H1 (cell line): ENCODE measurements around the gene TRPM1. TPM values are rescaled to one million over a fixed set of nuclear protein-coding genes. Genes with fewer than 3 reads are reported as not detected.

Source experiments
- CTCF ChIA-PET: fragments of 300-600 bp; sonication (Branson Sonifier 250); formaldehyde crosslinking; loops from one replicate; lab custom pipeline; 2021; ENCODE audit not compliant: partially characterized antibody; lab: Charles Lee
- POLR2A ChIA-PET: fragments of 300-600 bp; sonication (Branson Sonifier 250); formaldehyde crosslinking; loops from one replicate; lab custom pipeline; 2021; ENCODE audit warnings: inconsistent platforms; ENCODE audit not compliant: partially characterized antibody; lab: Charles Lee
- DNase-seq, 2 experiments: peaks; one replicate each; pipeline versions ENCODE4 v3.0.0 to v3.0.0-alpha.2; 2010 to 2022; ENCODE audit warnings: low spot score in 2 of 2, low read depth in 1 of 2, mixed read lengths in 1 of 2
- FAIRE-seq: peaks from 2 replicates; lab custom pipeline; 2011; peaks lifted over from hg19 to GRCh38; lab: Jason Lieb, UNC
- H2AFZ ChIP-seq: 2 replicates; pipeline ENCODE4 v1.8.1; 2012; ENCODE audit warnings: low read length, inconsistent platforms
- H2AK5ac ChIP-seq: 2 replicates; pipeline ENCODE4 v1.6.1; 2013; ENCODE audit warnings: low read depth, low read length
- H2BK120ac ChIP-seq: replicated peaks from 2 replicates; pipeline ENCODE3; 2013; ENCODE audit warnings: low read depth, low read length, inconsistent platforms
- H2BK12ac ChIP-seq: 2 replicates; pipeline ENCODE4 v1.6.1; 2013; ENCODE audit warnings: low read depth, low read length
- H2BK15ac ChIP-seq: 2 replicates; pipeline ENCODE4 v1.6.1; 2013; ENCODE audit warnings: low read length
- H2BK20ac ChIP-seq: 2 replicates; pipeline ENCODE4 v1.6.1; 2013; ENCODE audit warnings: low read length
- H2BK5ac ChIP-seq: 2 replicates; pipeline ENCODE4 v1.6.1; 2013; ENCODE audit warnings: low read depth, low read length
- H3K14ac ChIP-seq: 2 replicates; pipeline ENCODE4 v1.6.1; 2013; ENCODE audit warnings: inconsistent platforms; ENCODE audit not compliant: insufficient read length
- H3K18ac ChIP-seq: 2 replicates; pipeline ENCODE4 v1.6.1; 2013; ENCODE audit warnings: low read length; ENCODE audit errors: extremely low read depth
- H3K23ac ChIP-seq: 2 replicates; pipeline ENCODE4 v1.6.1; 2013; ENCODE audit warnings: inconsistent platforms; ENCODE audit not compliant: insufficient read length
- H3K23me2 ChIP-seq: 2 replicates; pipeline ENCODE4 v1.6.1; 2013; ENCODE audit warnings: low read depth, low read length
- H3K27ac ChIP-seq: 2 replicates; pipeline ENCODE4 v1.6.1; 2011; ENCODE audit warnings: low read depth, low read length, inconsistent platforms
- H3K27me3 ChIP-seq, 4 experiments: replicated peaks in 1 of 4; 1 replicate in 1 of 4; 2 replicates in 3 of 4; pipeline versions ENCODE4 v1.6.1 to v1.8.1; 2011 to 2013; ENCODE audit warnings: low read length in 3 of 4, mild to moderate bottlenecking in 3 of 4, inconsistent platforms in 2 of 4, mixed read lengths in 2 of 4, moderate library complexity in 1 of 4; ENCODE audit not compliant: control insufficient read depth in 3 of 4, insufficient read depth in 3 of 4; ENCODE audit errors: extremely low read depth in 1 of 4
- H3K36me3 ChIP-seq, 4 experiments: 2 replicates each; pipeline versions ENCODE4 v1.6.1 to v1.8.1; 2011 to 2013; ENCODE audit warnings: mild to moderate bottlenecking in 4 of 4, low read length in 3 of 4, moderate library complexity in 2 of 4, control low read depth in 1 of 4, inconsistent platforms in 1 of 4; ENCODE audit not compliant: insufficient read depth in 4 of 4, control insufficient read depth in 2 of 4
- H3K4ac ChIP-seq: replicated peaks from 2 replicates; pipeline ENCODE3; 2013; ENCODE audit warnings: low read length, low read depth, mixed read lengths, inconsistent platforms; ENCODE audit not compliant: insufficient read length
- H3K4me1 ChIP-seq, 4 experiments: replicated peaks in 1 of 4; 1 replicate in 1 of 4; 2 replicates in 3 of 4; pipeline versions ENCODE4 v1.6.1 to v1.8.1; 2011 to 2013; ENCODE audit warnings: low read length in 3 of 4, inconsistent platforms in 2 of 4, mixed read lengths in 1 of 4; ENCODE audit not compliant: insufficient read depth in 4 of 4, control insufficient read depth in 3 of 4
- H3K4me2 ChIP-seq, 2 experiments: 2 replicates each; pipeline versions ENCODE4 v1.6.1 to v1.8.1; 2011 to 2013; ENCODE audit warnings: low read depth in 2 of 2, low read length in 2 of 2, control low read depth in 1 of 2, inconsistent platforms in 1 of 2, mild to moderate bottlenecking in 1 of 2; ENCODE audit not compliant: insufficient read depth in 1 of 2
- H3K4me3 ChIP-seq, 4 experiments: fragments of 200-600, 300-600 bp in 1 of 4; sonication (generic), shearing (Covaris generic), sonication (Bioruptor Twin) in 1 of 4; 2 replicates each; pipeline versions ENCODE4 v1.5.1 to v1.8.1; 2011 to 2016; ENCODE audit warnings: low read length in 4 of 4, low read depth in 3 of 4, control low read depth in 2 of 4, inconsistent platforms in 2 of 4, mild to moderate bottlenecking in 2 of 4, mixed read lengths in 1 of 4, moderate library complexity in 1 of 4; ENCODE audit not compliant: insufficient read depth in 2 of 4; ENCODE audit errors: extremely low read depth in 1 of 4
- H3K56ac ChIP-seq: replicated peaks from 2 replicates; pipeline ENCODE3; 2013; ENCODE audit warnings: low read depth, mild to moderate bottlenecking, mixed read lengths, low read length, inconsistent platforms; ENCODE audit not compliant: insufficient read length
- H3K79me1 ChIP-seq: 2 replicates; pipeline ENCODE4 v1.6.1; 2013; ENCODE audit warnings: low read depth, low read length, control low read depth
- H3K79me2 ChIP-seq, 2 experiments: 2 replicates each; pipeline versions ENCODE4 v1.6.1 to v1.8.1; 2012 to 2013; ENCODE audit warnings: low read length in 2 of 2, mild to moderate bottlenecking in 2 of 2, inconsistent platforms in 1 of 2; ENCODE audit not compliant: insufficient read depth in 2 of 2, control insufficient read depth in 1 of 2
- H3K9ac ChIP-seq, 4 experiments: replicated peaks in 1 of 4; 1 replicate in 1 of 4; 2 replicates in 3 of 4; pipeline versions ENCODE4 v1.6.1 to v1.8.1; 2011 to 2013; ENCODE audit warnings: low read depth in 3 of 4, low read length in 3 of 4, control low read depth in 2 of 4, mild to moderate bottlenecking in 2 of 4, moderate library complexity in 2 of 4, inconsistent platforms in 1 of 4; ENCODE audit errors: extremely low read depth in 1 of 4
- H3K9me3 ChIP-seq, 2 experiments: 2 replicates each; pipeline versions ENCODE4 v1.6.1 to v1.8.1; 2012 to 2013; ENCODE audit warnings: mild to moderate bottlenecking in 2 of 2, moderate library complexity in 2 of 2, control low read depth in 1 of 2, inconsistent platforms in 1 of 2, low read depth in 1 of 2, low read length in 1 of 2, mixed read lengths in 1 of 2; ENCODE audit not compliant: insufficient read depth in 2 of 2
- H4K20me1 ChIP-seq, 2 experiments: replicated peaks in 1 of 2; 2 replicates each; pipeline versions ENCODE3 to v1.8.1; 2011 to 2013; ENCODE audit warnings: inconsistent platforms in 2 of 2, low read length in 2 of 2, mild to moderate bottlenecking in 1 of 2; ENCODE audit not compliant: insufficient read depth in 2 of 2, control insufficient read depth in 1 of 2
- H4K5ac ChIP-seq: 2 replicates; pipeline ENCODE4 v1.6.1; 2013; ENCODE audit warnings: low read length, low read depth, mixed read lengths, inconsistent platforms; ENCODE audit not compliant: insufficient read length
- H4K8ac ChIP-seq: 2 replicates; pipeline ENCODE4 v1.8.0; 2013; ENCODE audit warnings: mild to moderate bottlenecking, moderate library complexity, low read length, inconsistent platforms; ENCODE audit not compliant: insufficient read depth; ENCODE audit errors: extremely low read depth
- H4K91ac ChIP-seq: replicated peaks from 2 replicates; pipeline ENCODE3; 2013; ENCODE audit warnings: low read length, mixed read lengths, inconsistent platforms; ENCODE audit not compliant: insufficient read length
- RBBP5 ChIP-seq: IDR thresholded peaks from 2 replicates; pipeline ENCODE4 v1.7.1; 2012; ENCODE audit warnings: low read depth, mild to moderate bottlenecking, inconsistent platforms, low read length, moderate library complexity, borderline replicate concordance
- RNF2 ChIP-seq: fragments of 200-900, 300-1000 bp; sonication (generic); IDR thresholded peaks from 2 replicates; pipeline ENCODE4 v1.7.1; 2016; ENCODE audit warnings: borderline replicate concordance, low read depth, mild to moderate bottlenecking, antibody characterized with exemption, low read length; ENCODE audit not compliant: poor library complexity, severe bottlenecking; ENCODE audit errors: missing control alignments
- WGBS, 2 experiments: shearing (Covaris generic) in 1 of 2; methylation state at CpG; one replicate each; pipeline versions ENCODE4 v1.1.6 to v1.1.7; 2013 to 2015; ENCODE audit warnings: low lambda C conversion rate in 2 of 2, mixed read lengths in 2 of 2, inconsistent platforms in 1 of 2, low coverage in 1 of 2, missing lambda C conversion rate in 1 of 2; ENCODE audit not compliant: insufficient replicate concordance in 2 of 2, insufficient coverage in 1 of 2, insufficient read length in 1 of 2; ENCODE audit errors: extremely low coverage in 1 of 2, missing lambda C conversion rate in 1 of 2; 5-methylcytosine and 5-hydroxymethylcytosine counted together
- polyA plus RNA-seq, 7 experiments: library from polyadenylated mRNA; depleted of rRNA in 3 of 7; stranded (reverse) in 5 of 7; unstranded in 2 of 7; fragments of >200 nt in 5 of 7; fragments of 200-250 nt in 2 of 7; gene quantifications; 1 replicate in 5 of 7; 2 replicates in 1 of 7; 4 replicates in 1 of 7; pipeline versions ENCODE4 v1.2.1 to v1.2.3, GENCODE V29; 2011 to 2013; ENCODE audit warnings: missing spikeins in 2 of 7, mixed read lengths in 2 of 7
- total RNA-seq: library from RNA; stranded (reverse); fragmentation: NEBNext Ultra II Directional; extraction: Animal tissue kit (Norgen Biotek cat#: 25700); gene quantifications from 2 replicates; pipeline ENCODE4 v1.2.1, GENCODE V29; 2021

Gene TRPM1
- total and polyA plus RNA-seq, 2 of the 8 experiments (the other 6 are each of a cell fraction or from before 2014, with no cell fraction given): 0.05 TPM; not detected in 1

- Histone ChIP-seq H3K18ac (peak overlapping the region; percentile 98), H4K20me1 (no peaks in the 10 kb centered on the region), H2BK15ac (0 out of 2 replicates have a peak overlapping the region, but pooled peaks have one; percentile 34), H2BK120ac (peak overlapping the region; percentile 100), H2AK5ac (peak overlapping the region; percentile 84), H3K4ac (no peak overlapping the region), H3K9me3 (peaks cover 0 to 2% of the 10 kb centered on the region in 2 experiments; a peak in 2 of 4 replicates), H3K23ac (no peak overlapping the region), H2AFZ (no peak overlapping the region), H2BK20ac (peak overlapping the region; percentile 98; the same call in 1 of the 2 replicates), H3K27ac (peak overlapping the region; percentile 61; the same call in 1 of the 2 replicates), H3K27me3 (no peaks in the 10 kb centered on the region), H4K5ac (peak overlapping the region; percentile 70), H2BK5ac (peak overlapping the region; percentile 97), H3K79me2 (no peaks in the 10 kb centered on the region), H4K8ac (no peak overlapping the region; the same call in 1 of the 2 replicates), H3K9ac (peak overlapping the region in 1 of 4 experiments; percentile 25; a peak in 1 of 7 replicates), H3K36me3 (no peaks in the 10 kb centered on the region), H3K79me1 (no peaks in the 10 kb centered on the region), H3K4me1 (peaks cover 5 to 33% (median 27%) of the 10 kb centered on the region in 4 experiments), H3K4me3 (no peak overlapping the region), H3K14ac (no peak overlapping the region), H4K91ac (peak overlapping the region; percentile 100), H3K4me2 (peak overlapping the region; percentile 19 to 23; a peak in 1 of 4 replicates), H3K23me2 (no peaks in the 10 kb centered on the region), H2BK12ac (peak overlapping the region; percentile 99), H3K56ac (no peak overlapping the region)
- DNase-seq: peak in 1 of 2 experiments; percentile 41
- peak; percentile 88 for FAIRE-seq
- CTCF ChIA-PET: interaction anchor here (0.7 to 2.1 kb wide), 5 partner anchors 21 to 292 kb away, joined by 3 to 9 read pairs (median 3); no protein-coding TSS in a partner anchor
- POLR2A ChIA-PET: interaction anchor here (1.1 kb wide), 1 partner anchor 10 kb away, joined by 3 read pairs; no protein-coding TSS in a partner anchor
- WGBS, 2 experiments: 46% methylated on average over 9 of the region's 9 CpGs; no CpG with 5 or more reads in 1 of the 2 experiments
- no peak for TF ChIP-seq RNF2
- no peak for TF ChIP-seq RBBP5
Measured at GRCh38 chr15:31150732-31151231, 49.3 kb upstream of the TRPM1 start.
